ENCODE measurements around the gene GRIK4.
"Not testable (repeated sequence)": the region's sequence is repeated elsewhere in the genome, so short reads cannot be mapped to it uniquely, and the experiment has no call there.

Gene GRIK4

DNA sequence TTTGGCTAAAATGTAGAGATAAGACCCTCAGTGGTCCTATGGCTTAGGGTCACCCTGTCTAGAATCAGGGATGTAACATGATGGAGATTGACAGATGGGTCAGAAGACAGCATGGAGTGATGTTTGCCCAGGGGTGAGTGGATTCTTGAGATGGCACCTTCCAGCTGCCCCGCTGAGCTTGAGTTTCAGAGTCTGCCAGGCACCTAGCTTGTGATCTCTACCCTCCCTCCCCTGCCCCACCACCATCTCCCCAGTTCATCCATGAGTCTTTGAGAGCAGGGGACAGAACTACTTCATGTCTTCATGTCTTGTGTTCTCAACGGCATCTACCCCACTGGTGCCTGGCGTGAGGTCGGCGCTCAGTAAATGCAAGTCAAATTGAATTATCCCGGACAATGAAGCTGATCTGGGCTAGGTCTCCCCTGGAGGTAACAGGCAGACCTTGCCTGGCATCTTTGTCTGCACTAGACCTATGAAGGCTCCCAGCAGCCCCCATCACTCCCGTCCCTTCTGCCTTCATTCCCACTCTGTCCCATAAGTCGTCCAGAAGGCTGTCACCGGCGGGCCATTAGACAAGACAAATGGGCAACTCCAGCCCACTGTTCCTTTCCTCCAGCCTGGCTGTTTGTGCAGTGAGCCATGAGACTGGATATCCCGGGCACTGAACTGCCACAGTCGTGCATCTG is 273.2 kb downstream of the GRIK4 start:
- no peak for DNase-seq (ENCODE audit: low spot score)

DNA sequence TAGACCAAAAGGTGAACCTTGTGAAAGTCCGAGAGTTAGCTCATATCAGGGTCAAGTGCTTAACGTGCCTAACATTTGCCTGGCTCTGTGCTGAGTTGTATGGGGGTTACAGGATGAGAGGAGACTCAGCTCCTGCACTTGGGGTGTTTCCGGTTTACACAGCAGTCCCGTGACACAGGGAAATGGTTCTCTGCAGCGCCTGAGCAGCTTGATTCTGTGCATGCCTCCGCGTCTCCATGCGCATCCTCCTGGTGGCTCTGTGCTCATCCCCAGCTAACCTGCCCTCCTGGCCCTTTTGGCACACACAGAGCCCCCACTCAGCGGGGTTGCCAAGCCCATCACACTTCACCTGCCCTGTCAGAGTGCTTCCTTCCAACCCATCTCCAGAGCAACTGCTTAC is 274.0 kb downstream of the GRIK4 start:
- no peak for DNase-seq (ENCODE audit: low spot score)

DNA sequence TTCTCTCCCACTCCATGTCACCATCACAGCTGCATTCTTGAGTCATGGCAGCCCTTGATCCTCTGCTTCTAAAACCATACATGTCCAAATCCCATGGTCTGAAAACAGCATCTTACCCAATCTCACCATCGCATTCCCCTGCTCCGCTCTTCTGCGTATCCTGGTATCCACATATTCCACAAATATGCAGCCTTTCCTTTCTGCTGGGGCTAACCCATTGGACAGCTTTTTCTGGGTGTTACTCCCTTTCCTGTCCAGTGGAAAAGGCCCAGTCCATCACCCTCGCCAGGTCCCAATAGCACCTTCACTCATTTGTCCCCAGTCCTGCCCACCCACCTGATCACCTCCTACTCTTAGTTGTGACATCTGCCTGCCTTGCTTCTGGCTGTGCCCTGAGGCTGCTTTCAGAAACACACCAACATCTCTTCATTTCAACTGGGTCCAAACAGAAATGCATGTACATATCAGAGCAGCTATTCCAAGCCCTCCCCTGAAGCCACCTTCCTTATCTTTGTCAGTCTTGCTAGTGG is 274.7 kb downstream of the GRIK4 start:
- no peak for DNase-seq (ENCODE audit: low spot score)

DNA sequence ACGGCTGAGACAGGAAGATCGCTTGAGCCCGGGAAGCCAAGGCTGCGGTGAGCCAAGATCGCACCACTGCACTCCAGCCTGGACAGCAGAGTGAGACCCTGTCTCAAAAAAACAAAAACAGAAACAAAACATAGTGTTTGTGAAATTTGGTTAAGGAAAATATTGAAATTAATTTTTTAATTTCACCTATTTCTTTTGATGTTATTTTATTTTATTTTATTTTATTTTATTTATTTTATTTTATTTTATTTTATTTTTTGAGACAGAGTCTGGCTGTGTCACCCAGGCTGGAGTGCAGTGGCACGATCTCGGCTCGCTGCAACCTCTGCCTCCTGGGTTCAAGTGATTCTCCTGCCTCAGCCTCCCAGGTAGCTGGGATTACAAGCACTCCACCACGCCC is 275.7 kb downstream of the GRIK4 start:
- DNase-seq (ENCODE audit: low spot score): not testable (repeated sequence)

DNA sequence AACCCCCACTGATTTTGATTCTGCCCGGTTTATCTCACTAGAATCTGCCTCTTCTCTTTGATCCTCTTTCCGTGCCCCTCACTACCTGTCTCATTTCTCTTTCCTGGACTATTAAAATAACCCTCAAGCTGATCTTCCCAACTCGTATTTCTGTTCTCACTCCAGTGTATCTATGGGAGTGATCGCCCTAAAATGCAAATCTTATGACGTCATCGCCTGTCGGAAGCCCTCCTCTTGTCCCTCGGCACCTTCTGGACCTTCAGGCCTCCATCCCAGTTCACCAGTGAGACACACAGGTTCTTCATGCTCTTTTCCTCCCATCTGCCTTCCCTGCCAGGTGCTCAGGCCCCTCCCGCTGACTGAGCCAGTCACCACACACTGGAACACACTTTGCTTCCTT is 277.8 kb downstream of the GRIK4 start:
- DNase-seq (ENCODE audit: low spot score): no peak

DNA sequence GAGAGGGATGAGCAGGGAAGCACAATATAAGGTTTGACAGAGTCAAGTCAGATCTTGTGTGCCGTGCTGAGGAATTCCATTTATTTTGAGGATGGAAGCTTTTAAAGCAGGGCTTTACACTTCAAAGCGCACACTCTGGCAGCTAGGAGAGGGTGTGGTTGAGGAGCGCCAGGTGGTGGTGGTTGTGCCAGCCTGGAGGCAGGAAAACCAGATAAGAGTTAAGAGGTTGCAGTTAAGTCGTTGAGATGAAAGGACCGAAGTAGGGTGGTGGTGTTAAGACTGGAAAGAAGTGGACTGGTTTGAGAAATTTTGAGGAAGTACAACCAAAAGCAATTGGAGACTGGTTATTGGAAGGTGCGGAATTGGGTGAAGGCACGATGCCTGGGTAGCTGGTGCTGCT is 280.8 kb downstream of the GRIK4 start:
- no peak for DNase-seq (ENCODE audit: low spot score)

DNA sequence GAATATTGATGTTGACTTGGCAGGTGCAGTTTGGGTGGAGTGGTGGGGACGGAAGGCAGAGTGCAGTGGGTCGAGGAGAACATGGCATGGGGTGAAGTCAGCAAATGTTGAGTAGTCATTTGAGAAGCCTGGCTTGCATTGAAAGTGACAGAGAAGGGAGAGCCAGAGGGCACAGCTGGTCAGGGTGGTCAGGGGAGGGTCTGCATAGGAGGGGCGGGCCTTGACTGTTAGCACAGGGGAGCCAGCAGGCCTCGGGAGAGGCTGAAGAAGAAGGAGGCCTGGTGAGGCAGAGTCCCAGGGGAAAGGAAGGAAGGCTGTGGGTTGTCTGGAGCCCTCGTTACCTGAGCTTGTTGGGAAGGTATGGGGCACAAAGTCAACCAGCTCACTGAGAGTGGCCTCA is 281.6 kb downstream of the GRIK4 start:
- no peak for DNase-seq (ENCODE audit: low spot score)

DNA sequence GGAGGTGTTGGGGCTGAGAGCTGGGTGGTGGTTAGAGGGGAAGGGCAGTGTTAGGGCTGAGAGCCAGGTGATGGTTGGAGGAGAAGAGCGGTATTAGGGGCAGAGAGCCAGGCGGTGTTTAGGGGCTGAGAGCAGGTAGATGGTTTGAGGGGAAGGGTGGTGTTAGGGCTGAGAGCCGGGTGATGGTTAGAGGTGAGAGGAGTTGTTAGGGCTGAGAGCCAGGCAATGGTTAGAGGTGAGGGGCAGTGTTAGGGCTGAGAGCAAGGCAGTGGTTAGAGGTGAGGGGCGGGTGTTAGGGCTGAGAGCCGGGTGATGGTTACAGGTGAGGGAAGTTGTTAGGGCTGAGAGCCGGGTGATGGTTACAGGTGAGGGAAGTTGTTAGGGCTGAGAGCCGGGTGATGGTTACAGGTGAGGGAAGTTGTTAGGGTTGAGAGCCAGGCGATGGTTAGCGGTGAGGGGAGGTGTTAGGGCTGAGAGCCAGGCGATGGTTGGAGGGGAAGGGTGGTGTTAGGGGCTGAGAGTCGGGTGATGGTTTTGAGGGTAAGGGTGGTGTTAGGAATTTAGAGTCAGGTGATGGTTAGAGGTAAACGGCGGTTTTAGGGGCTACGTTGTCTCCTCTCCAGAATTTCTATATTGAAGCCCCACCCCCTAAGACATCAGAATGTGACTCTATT is 282.4 kb downstream of the GRIK4 start:
- DNase-seq (ENCODE audit: low spot score): no peak

DNA sequence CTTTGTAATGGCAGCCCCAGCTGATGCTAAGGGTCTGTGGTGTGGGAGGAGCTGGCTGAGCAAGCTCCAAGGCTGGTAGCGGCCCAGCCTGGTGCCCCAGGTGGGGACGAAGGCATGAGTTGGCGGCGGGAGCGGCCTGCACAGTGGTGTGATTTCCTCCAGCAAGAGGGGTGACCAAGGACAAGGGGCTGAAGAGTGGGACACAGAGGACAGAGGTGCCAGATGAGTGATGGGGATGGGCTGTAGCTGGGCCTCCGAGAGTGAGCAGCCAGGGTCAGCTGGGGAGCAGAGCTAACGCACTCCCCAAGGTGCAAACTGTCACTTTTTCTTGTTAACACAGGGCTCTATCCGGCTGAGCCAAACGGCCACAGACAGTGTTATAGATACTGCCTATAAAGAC is 283.2 kb downstream of the GRIK4 start:
- DNase-seq (ENCODE audit: low spot score): no peak

DNA sequence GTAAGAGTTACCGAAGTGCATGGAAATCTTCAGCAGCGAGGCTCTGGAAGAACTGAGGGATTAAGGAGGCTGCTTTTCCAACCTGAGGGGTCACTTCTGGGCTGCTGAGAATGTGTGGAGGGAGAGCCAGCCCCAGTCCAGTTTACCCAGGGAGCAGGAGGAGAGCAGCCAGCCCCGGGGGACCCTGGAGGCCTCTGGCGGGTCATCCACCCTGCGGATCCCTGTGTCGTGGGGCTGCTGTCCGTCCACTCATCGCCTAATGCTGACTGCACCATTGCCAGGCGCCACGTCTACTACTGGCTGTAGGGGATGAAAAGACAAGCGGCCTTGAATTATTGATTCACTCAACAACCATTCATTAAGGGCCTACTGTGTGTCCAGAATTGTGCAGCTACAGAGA is 283.6 kb downstream of the GRIK4 start:
- no peak for DNase-seq (ENCODE audit: low spot score)

DNA sequence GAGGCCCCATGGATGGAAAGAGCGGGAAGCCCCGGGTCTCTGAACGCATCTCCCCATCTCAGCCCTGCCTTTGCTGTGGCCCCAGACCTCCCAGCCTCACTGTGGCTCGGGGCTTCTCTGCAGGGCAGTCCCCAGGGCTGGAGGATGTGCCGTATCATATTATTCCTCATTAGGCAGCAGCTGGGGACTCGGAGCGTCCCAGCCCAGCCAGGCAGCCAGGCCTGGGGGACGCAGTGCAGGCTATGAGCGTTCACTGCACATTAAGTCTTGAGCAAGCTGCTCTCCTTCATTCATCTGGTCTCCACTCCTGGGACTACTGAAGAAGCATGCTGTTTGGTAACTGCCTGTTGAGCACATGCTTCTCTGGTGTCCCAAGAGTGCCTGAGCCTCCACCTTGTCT is 285.6 kb downstream of the GRIK4 start:
- DNase-seq (ENCODE audit: low spot score): no peak

DNA sequence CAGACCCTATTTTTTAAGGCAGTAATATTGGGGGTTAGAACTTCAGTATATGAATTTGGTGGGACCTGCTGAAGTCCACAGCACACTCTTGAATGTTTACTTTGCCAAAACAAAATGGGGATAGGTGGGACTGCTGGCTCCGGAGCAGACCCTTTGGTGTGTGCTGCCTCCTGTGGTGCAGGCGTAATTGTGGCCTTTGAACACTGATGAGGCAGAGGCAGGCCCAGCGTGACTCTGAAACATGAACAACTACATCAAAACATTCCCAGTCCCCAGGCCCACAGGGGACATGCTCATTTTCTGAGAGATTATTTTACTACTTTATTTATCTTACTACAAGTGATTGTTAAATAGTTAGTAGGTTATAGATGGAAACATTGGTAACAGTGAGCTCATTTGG is 287.3 kb downstream of the GRIK4 start:
- DNase-seq (ENCODE audit: low spot score): no peak

DNA sequence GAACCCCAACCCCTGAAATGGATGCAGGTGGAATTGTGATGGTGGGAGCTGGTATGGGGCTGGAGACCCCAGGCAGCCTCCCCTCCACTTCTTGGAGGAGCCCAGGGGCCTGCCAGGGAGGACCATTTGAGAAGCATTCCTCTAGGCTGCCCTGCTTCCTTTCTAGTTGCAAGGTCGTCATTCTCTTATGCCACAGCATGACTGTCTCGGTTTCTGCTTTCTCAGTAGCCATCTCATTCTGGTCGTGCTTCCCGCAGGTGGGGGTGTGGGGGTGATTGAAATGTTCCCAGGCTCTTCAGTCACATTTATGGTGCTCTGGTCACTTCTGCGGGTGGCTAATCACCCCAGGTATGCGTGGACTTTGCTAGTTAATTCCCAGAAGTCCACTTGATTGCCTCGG is 288.7 kb downstream of the GRIK4 start:
- no peak for DNase-seq (ENCODE audit: low spot score)

DNA sequence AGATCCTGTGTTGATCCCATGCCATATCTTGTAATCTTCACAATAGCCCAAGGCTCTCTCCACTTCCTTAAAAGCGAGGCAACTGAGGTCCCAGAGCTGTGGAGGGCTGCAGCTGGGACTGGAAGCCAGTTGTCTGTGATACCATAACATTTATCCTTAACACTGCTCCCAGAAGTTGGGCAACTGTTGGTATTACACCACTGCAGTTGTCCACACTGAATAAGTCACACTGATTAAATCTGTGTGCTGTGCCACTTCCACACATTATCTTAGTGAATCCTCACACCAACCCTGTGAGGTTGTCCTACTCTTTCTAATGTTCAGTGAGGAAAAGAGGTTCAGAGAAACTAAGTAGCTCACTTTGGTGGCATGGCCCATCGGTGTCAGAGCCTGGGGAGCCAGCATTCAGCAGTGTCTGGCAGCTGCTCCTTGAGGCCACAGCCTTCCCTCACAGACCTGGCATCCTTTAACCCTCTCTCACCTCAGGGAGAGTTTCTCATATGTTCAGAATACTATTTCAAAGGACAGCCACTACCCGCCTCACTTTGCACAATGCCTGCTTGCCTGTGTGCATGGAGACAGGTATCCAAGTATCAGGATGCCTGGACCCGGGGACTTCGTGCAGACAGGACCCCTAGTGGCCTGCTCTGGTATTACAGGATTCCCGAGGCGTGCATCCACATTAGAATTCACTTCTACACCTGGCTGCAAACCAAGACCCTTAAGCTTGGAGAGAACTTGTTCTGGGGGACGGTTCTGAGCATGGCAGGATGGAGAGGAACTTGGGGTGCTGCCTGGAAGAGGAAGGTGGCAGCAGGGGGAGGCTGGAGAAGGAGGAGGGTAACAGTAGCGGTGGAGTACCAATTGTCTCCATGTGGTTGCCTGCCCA is 290.5 kb downstream of the GRIK4 start:
- DNase-seq (ENCODE audit: low spot score): peak; percentile 36

DNA sequence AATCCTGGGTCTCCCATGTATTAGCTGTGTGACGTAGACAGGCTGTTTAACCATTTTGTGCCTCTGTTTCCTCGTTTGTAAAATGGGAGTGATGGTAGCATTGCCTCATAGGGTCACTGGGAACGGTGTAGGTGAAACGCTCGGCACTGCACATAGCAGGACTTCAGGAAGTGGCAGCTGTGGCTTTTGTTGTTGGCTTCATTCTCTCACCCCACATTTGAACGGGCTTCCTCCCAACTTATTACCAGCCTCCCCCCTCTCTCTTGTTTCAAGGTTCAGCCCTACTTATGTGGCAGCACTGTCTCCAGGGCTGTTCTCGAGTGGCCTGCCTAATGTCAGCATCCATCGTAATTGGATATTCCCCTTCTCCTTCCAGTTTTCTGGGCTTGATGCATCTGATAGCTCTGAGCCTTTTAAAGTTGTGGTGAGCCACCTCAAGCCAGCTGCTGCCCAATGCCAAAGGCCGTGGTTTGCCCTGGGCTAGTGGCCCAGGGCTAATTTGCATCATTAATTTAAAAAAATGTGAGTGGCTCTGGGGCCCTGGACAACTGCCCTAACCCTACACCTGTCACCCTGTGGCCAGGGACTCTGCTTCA is 294.5 kb downstream of the GRIK4 start:
- DNase-seq (ENCODE audit: low spot score): no peak

DNA sequence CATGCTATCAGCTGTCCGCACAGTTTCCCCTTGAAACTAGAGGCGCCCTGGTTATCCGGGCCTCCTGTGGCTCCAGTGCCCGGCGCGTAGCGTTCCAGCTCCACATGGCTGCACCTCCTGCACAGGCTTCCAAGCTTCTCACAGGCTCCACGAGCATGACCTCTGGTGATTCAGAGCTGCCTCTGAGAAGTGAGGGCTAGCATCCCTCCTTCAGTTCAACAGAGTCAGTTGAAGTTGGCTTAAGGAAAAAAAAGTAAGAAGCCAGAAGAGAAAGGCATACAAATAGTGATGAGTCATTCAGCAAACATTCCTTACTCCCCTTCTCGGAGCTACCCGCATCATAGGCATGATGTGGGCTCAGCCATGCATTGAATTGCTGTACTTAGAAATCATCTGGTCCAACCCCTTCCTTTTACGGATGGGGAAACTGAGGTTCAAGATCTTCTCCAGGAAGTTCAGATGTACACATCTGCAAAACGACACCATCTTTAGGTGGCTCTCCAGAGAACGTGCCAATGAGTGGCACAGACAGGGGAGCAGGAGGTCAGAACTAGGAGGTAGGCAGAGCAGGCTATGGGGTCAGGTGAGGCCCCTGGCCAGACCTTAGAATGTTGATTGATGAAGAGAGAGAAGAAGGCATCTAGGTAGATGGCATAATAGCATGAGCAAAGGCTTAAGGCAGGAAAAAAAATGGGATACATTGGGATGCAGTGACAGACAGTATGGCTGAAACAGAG is 296.0 kb downstream of the GRIK4 start:
- DNase-seq (ENCODE audit: low spot score): no peak

DNA sequence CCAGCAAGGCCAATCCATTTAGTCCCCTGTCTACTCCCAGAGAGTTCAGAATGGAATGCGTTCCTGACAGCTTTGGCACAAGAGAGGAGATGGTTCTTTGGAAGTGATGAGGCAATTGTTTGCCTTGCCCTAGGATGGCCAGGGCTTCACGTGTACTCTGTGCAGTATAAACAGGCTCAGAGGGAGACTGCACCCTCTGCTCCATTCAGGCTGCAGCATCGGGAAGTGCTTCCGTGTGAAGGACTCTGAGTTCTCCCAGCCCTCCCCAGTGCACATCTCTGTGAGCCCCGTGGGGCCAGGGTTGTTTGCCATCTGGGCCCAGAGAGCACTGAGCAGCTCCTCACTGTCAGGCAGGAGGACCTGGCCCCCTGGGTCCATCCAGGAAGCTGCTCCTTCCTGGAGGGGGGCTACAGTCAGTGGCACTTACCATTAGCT is 297.1 kb downstream of the GRIK4 start:
- no peak for DNase-seq (ENCODE audit: low spot score)

DNA sequence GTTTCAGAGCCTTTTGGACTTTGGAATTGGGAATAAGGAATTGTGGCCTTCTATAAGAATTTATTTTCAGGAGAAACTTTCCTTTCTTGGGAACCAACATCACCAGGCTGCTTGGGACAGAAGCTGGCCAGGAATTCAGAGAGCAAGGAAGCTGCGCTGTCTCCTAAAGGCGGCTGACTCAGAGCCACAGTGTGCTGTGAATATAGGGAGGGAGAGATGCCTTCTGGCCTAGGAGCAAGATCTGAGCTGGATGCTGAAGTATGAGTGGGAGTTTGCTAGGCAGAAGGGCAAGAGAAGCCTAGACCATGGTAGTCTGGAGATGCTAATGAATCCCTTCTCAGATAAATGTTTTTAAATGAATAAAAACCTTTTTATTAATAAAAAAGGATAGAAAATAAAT is 298.7 kb downstream of the GRIK4 start:
- DNase-seq (ENCODE audit: low spot score): no peak

DNA sequence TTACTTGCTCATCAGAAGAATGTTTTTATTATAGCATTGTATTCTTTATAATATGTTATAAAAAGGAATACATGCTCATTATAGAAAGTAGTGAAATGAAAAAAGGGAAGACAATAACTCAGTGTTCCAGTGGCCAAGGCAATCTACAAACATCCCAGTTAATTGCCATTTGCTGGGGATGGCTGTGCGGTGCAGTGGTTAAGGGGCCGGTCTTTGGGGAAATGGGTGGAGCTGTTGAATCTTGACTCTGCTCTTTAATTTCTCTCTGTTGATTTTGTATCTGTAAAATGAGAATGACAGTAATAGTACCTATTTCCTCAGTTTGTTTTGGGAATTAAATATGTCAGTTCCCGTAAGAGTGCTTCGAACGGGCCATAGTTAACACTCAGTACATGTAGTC is 299.7 kb downstream of the GRIK4 start:
- no peak for DNase-seq (ENCODE audit: low spot score)

DNA sequence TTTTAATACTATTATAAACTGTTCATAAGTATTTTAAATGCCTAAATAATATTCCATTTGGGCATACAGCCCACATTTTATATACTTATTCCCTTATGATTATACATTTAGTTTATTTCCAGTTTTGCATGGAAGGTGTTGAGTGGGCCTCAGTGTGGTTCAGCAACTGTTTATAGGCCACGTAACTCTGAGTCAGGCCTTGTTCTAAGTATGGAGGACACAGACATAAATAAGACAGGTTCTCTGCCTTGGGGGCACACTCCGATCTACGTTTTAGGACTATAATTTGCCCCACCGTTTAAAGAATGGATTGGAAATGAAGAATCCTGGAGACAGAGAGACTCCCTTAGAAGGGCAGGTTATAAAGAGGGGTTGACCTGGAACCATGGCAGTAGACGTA is 300.2 kb downstream of the GRIK4 start:
- no peak for DNase-seq (ENCODE audit: low spot score)

DNA sequence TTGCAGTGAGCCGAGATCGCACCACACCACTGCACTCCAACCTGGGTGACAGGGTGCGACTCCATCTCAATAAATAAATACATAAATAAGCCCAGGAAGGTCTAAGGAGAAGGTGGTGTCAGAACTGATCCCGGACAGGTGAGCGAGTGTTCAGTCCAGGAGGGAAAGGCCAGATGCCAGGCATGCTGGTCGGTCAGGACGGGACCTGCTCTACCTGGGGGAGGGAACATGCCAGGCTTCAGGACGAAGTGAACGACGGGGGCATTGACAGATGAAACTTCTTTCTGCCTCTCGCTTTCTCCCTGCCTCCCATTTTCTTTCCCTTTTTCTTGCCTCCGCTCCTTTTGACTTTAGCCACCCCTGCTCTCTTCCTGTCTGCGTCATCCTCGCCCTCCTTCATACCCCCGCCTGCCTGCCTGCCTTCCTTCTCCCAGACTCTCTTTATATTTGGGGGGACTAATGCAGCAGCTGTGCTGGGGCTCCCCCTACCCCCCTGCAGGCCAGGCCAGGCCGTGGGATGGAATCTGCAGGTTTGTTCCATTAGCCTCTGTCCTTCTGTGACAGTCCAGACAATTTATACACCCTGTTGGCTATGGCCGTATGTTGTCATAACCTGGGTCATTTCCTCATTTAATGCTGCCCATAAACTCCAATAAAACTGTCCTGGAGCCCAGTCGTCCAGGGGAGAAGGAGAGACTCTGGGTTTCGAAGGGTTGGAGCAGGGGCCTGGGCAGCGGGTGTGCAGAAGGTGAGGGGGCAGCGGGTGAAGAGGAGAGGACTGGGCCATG is 303.2 kb downstream of the GRIK4 start:
- DNase-seq (ENCODE audit: low spot score): no peak

Data from CD4-positive, alpha-beta T cell treated with Interleukin-2 at 100 ng/mL for 4 hours (primary cell).